H9 (cell line): ENCODE measurements around the gene DBR1. TPM values are rescaled to one million over a fixed set of nuclear protein-coding genes. Genes with fewer than 3 reads are reported as not detected.

Source experiments
- DNase-seq: peaks from one replicate; pipeline ENCODE4 v3.0.0-alpha.2; 2017
- H2AFZ ChIP-seq: one replicate; pipeline ENCODE4 v1.6.1; 2013; ENCODE audit warnings: mild to moderate bottlenecking, low read length, control low read depth, moderate library complexity
- H2AK5ac ChIP-seq: 2 replicates; pipeline ENCODE4 v1.6.1; 2013; ENCODE audit warnings: low read length, control low read depth, mixed read lengths; ENCODE audit not compliant: insufficient read length
- H2BK120ac ChIP-seq: one replicate; pipeline ENCODE4 v1.6.1; 2013; ENCODE audit warnings: low read depth, mild to moderate bottlenecking, low read length, control low read depth, inconsistent platforms; ENCODE audit not compliant: poor library complexity, severe bottlenecking
- H2BK12ac ChIP-seq: 2 replicates; pipeline ENCODE4 v1.6.1; 2013; ENCODE audit warnings: low read length, control low read depth, mixed read lengths, low read depth; ENCODE audit not compliant: insufficient read length
- H2BK15ac ChIP-seq: 2 replicates; pipeline ENCODE4 v1.6.1; 2013; ENCODE audit warnings: low read depth, low read length, control low read depth
- H2BK20ac ChIP-seq: one replicate; pipeline ENCODE4 v1.6.1; 2013; ENCODE audit warnings: low read depth, mild to moderate bottlenecking, low read length, control low read depth, inconsistent platforms; ENCODE audit not compliant: poor library complexity, severe bottlenecking
- H2BK5ac ChIP-seq: 2 replicates; pipeline ENCODE4 v1.6.1; 2013; ENCODE audit warnings: low read length, control low read depth, mixed read lengths; ENCODE audit not compliant: insufficient read length
- H3K14ac ChIP-seq: 2 replicates; pipeline ENCODE4 v1.6.1; 2013; ENCODE audit warnings: low read length, control low read depth; ENCODE audit not compliant: insufficient read depth
- H3K18ac ChIP-seq: 2 replicates; pipeline ENCODE4 v1.6.1; 2013; ENCODE audit warnings: low read depth, mild to moderate bottlenecking, mixed read lengths, low read length, control low read depth; ENCODE audit not compliant: insufficient read length
- H3K23ac ChIP-seq: 2 replicates; pipeline ENCODE4 v1.6.1; 2013; ENCODE audit warnings: low read length, control low read depth, mixed read lengths, low read depth; ENCODE audit not compliant: insufficient read length
- H3K23me2 ChIP-seq: 2 replicates; pipeline ENCODE4 v1.6.1; 2013; ENCODE audit warnings: low read depth, mild to moderate bottlenecking, mixed read lengths, low read length, control low read depth; ENCODE audit not compliant: insufficient read length, poor library complexity, severe bottlenecking
- H3K27ac ChIP-seq: 2 replicates; pipeline ENCODE4 v1.5.1; 2013; ENCODE audit warnings: low read length, control low read depth, mixed read lengths, low read depth; ENCODE audit not compliant: insufficient read length
- H3K27me3 ChIP-seq: 2 replicates; pipeline ENCODE4 v1.6.1; 2013; ENCODE audit warnings: low read length, control low read depth, inconsistent platforms; ENCODE audit not compliant: insufficient read depth
- H3K4ac ChIP-seq: 2 replicates; pipeline ENCODE4 v1.6.1; 2013; ENCODE audit warnings: low read depth, mild to moderate bottlenecking, control low read depth, inconsistent platforms, low read length, moderate library complexity
- H3K4me1 ChIP-seq: 2 replicates; pipeline ENCODE4 v1.6.1; 2013; ENCODE audit warnings: low read length, control low read depth, inconsistent platforms; ENCODE audit not compliant: insufficient read depth
- H3K4me2 ChIP-seq: 2 replicates; pipeline ENCODE4 v1.6.1; 2013; ENCODE audit warnings: low read length, control low read depth, mixed read lengths; ENCODE audit not compliant: insufficient read length, insufficient read depth
- H3K56ac ChIP-seq: 2 replicates; pipeline ENCODE4 v1.6.1; 2013; ENCODE audit warnings: low read depth, mild to moderate bottlenecking, mixed read lengths, low read length, control low read depth; ENCODE audit not compliant: insufficient read length
- H3K79me1 ChIP-seq: 2 replicates; pipeline ENCODE4 v1.6.1; 2013; ENCODE audit warnings: low read depth, mild to moderate bottlenecking, moderate library complexity, low read length, control low read depth, inconsistent platforms; ENCODE audit not compliant: insufficient read depth, poor library complexity, severe bottlenecking
- H3K79me2 ChIP-seq: 2 replicates; pipeline ENCODE4 v1.6.1; 2013; ENCODE audit warnings: low read length, control low read depth, inconsistent platforms; ENCODE audit not compliant: insufficient read depth
- H3K9ac ChIP-seq: 2 replicates; pipeline ENCODE4 v1.6.1; 2013; ENCODE audit warnings: low read length, control low read depth, mixed read lengths; ENCODE audit not compliant: insufficient read length; ENCODE audit errors: extremely low read depth
- H3K9me3 ChIP-seq: one replicate; pipeline ENCODE4 v1.6.1; 2013; ENCODE audit warnings: low read depth, low read length, inconsistent platforms; ENCODE audit not compliant: control insufficient read depth
- H3T11ph ChIP-seq: one replicate; pipeline ENCODE4 v1.6.1; 2013; ENCODE audit warnings: mild to moderate bottlenecking, low read length, control low read depth, inconsistent platforms
- H4K20me1 ChIP-seq: one replicate; pipeline ENCODE4 v1.6.1; 2013; ENCODE audit not compliant: control insufficient read depth, insufficient read length, insufficient read depth
- H4K5ac ChIP-seq: 2 replicates; pipeline ENCODE4 v1.6.1; 2013; ENCODE audit warnings: low read depth, mild to moderate bottlenecking, mixed read lengths, low read length, control low read depth; ENCODE audit not compliant: insufficient read length
- H4K8ac ChIP-seq: replicated peaks from 2 replicates; pipeline ENCODE4 v1.6.1; 2013; ENCODE audit warnings: low read length, control low read depth, mixed read lengths, low read depth; ENCODE audit not compliant: insufficient read length
- H4K91ac ChIP-seq: 2 replicates; pipeline ENCODE4 v1.6.1; 2013; ENCODE audit warnings: low read depth, mild to moderate bottlenecking, moderate library complexity, mixed read lengths, low read length, control low read depth; ENCODE audit not compliant: insufficient read length
- H3K27ac Mint-ChIP-seq, 3 experiments: 2 replicates in 2 of 3; 3 replicates in 1 of 3; pipeline ENCODE4 v1.8.0; 2020 to 2021; ENCODE audit warnings: mixed read lengths in 3 of 3, mild to moderate bottlenecking in 1 of 3, moderate library complexity in 1 of 3
- H3K27me3 Mint-ChIP-seq: 2 replicates; pipeline ENCODE4 v1.8.0; 2021; ENCODE audit warnings: low read depth, mild to moderate bottlenecking, moderate library complexity, mixed read lengths
- H3K36me3 Mint-ChIP-seq, 3 experiments: 2 replicates in 2 of 3; 3 replicates in 1 of 3; pipeline ENCODE4 v1.8.0; 2020 to 2021; ENCODE audit warnings: low read depth in 3 of 3, mixed read lengths in 3 of 3; ENCODE audit not compliant: insufficient read depth in 1 of 3
- H3K4me1 Mint-ChIP-seq, 2 experiments: 2 replicates each; pipeline ENCODE4 v1.8.0; 2020; ENCODE audit warnings: mixed read lengths in 2 of 2
- H3K4me3 Mint-ChIP-seq, 2 experiments: 2 replicates in 1 of 2; 3 replicates in 1 of 2; pipeline ENCODE4 v1.8.0; 2020 to 2021; ENCODE audit warnings: mild to moderate bottlenecking in 2 of 2, mixed read lengths in 2 of 2, moderate library complexity in 1 of 2
- H3K9me3 Mint-ChIP-seq, 2 experiments: 2 replicates in 1 of 2; 3 replicates in 1 of 2; pipeline ENCODE4 v1.8.0; 2020; ENCODE audit warnings: mild to moderate bottlenecking in 2 of 2, mixed read lengths in 2 of 2, moderate library complexity in 1 of 2
- WGBS: extraction: QIAGEN DNeasy Blood & Tissue Kit; methylation state at CpG from one replicate; pipeline ENCODE4 v1.1.7; 2013; ENCODE audit warnings: missing lambda C conversion rate, low lambda C conversion rate, mixed read lengths; ENCODE audit not compliant: insufficient read length; ENCODE audit errors: extremely low coverage; 5-methylcytosine and 5-hydroxymethylcytosine counted together
- total RNA-seq: library from RNA; stranded (reverse); gene quantifications from 2 replicates; pipeline ENCODE4 v1.2.1, GENCODE V29; 2021
- TF ChIP-seq, protein P1 (sequence below): fragments of 200-600 bp; sonication (generic); conservative IDR thresholded peaks from 3 replicates; pipeline ENCODE4 v1.8.0; 2021; ENCODE audit warnings: antibody characterized with exemption, mild to moderate bottlenecking

Gene DBR1
- total RNA-seq, 1 experiment from 2014 or later: 21.6 TPM

DNA sequence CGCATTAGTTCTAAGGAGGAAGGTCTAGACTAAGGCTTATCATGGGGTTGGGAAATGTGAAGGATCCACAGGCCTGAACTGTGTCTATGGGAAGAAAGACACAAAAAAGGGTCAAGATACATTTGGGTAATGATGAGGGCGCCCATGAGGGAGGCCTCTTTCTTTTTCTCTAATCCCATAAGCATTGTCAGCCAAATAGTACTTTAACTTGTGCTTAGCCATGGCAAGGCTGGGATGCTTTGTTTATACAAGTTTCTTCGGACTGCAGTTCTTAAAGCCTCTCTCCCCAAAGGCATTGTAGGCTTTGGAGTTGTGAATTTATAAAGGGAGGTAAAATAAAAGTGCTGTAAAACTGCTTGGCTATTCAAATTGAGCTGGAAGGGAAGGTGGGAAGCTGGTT lies 35.8 kb upstream of the DBR1 start:
- DNase-seq: no peak
- H2BK15ac ChIP-seq: no peak overlapping the region
- Mint-ChIP-seq H3K4me3 (no peak overlapping the region), H3K4me1 (peaks cover 45 to 48% of the 10 kb centered on the region in 2 experiments), H3K27me3 (no peaks in the 10 kb centered on the region), H3K9me3 (no peaks in the 10 kb centered on the region; a peak in 1 of 5 replicates), H3K27ac (peak overlapping the region in 2 of 3 experiments; percentile 74 to 96; a peak in 4 of 7 replicates), H3K36me3 (peaks cover 13 to 32% (median 31%) of the 10 kb centered on the region in 3 experiments)
- H3K27ac ChIP-seq: no peak overlapping the region
- H3K9me3 ChIP-seq: no peaks in the 10 kb centered on the region
- no peak overlapping the region for H3K23ac ChIP-seq
- no CpG with 5 or more reads among the region's 3 CpGs for WGBS
- no peaks in the 10 kb centered on the region; the same call in 1 of the 2 replicates for H3K4me1 ChIP-seq
- no peaks in the 10 kb centered on the region for H3K27me3 ChIP-seq
- no peak overlapping the region for H3K4ac ChIP-seq
- H3K18ac ChIP-seq: no peak overlapping the region
- no peak overlapping the region for H3K14ac ChIP-seq
- H4K5ac ChIP-seq: no peak overlapping the region
- no peak overlapping the region for H4K91ac ChIP-seq
- H3K9ac ChIP-seq: no peak overlapping the region
- peaks cover 8% of the 10 kb centered on the region; the same call in 1 of the 2 replicates for H3K79me2 ChIP-seq
- H3T11ph ChIP-seq: no peak overlapping the region
- no peak overlapping the region for H3K4me2 ChIP-seq
- no peak overlapping the region for H3K56ac ChIP-seq
- no peak overlapping the region for H2AK5ac ChIP-seq
- no peak overlapping the region for H4K8ac ChIP-seq
- H4K20me1 ChIP-seq: no peaks in the 10 kb centered on the region
- H2BK120ac ChIP-seq: no peak overlapping the region
- H2BK20ac ChIP-seq: no peak overlapping the region
- H2BK5ac ChIP-seq: no peak overlapping the region
- H2BK12ac ChIP-seq: no peak overlapping the region
- no peak overlapping the region for H2AFZ ChIP-seq
- TF ChIP-seq, protein P1, sequence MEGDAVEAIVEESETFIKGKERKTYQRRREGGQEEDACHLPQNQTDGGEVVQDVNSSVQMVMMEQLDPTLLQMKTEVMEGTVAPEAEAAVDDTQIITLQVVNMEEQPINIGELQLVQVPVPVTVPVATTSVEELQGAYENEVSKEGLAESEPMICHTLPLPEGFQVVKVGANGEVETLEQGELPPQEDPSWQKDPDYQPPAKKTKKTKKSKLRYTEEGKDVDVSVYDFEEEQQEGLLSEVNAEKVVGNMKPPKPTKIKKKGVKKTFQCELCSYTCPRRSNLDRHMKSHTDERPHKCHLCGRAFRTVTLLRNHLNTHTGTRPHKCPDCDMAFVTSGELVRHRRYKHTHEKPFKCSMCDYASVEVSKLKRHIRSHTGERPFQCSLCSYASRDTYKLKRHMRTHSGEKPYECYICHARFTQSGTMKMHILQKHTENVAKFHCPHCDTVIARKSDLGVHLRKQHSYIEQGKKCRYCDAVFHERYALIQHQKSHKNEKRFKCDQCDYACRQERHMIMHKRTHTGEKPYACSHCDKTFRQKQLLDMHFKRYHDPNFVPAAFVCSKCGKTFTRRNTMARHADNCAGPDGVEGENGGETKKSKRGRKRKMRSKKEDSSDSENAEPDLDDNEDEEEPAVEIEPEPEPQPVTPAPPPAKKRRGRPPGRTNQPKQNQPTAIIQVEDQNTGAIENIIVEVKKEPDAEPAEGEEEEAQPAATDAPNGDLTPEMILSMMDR: no peak
- H3K79me1 ChIP-seq: peaks cover 8% of the 10 kb centered on the region
- no peaks in the 10 kb centered on the region for H3K23me2 ChIP-seq
